Stimulated activated naive CD8-positive, alpha-beta T cell treated with anti-CD3 and anti-CD28 coated beads, Interleukin-15, amount 100 ng/mL, for 72 hours (primary cell): Measurements from ENCODE around the gene TLK2.
"Not testable (repeated sequence)": the region's sequence is repeated elsewhere in the genome, so short reads cannot be mapped to it uniquely, and the experiment has no call there.

Experiments used
- ATAC-seq: fragments of 150-1000 bp; cut with Tn5 transposase; 2 replicates; pipeline ENCODE4 v1.10.0; 2021; ENCODE audit warnings: mild to moderate bottlenecking, moderate library complexity
- DNase-seq, 2 donors: peaks; one replicate each; pipeline ENCODE4 v3.0.0; 2021 to 2022
- H3K27ac Mint-ChIP-seq, 2 donors: one replicate each; pipeline ENCODE4 v1.8.0; 2022; ENCODE audit warnings: mild to moderate bottlenecking in 2 of 2, mixed read lengths in 2 of 2, moderate library complexity in 2 of 2
- H3K27me3 Mint-ChIP-seq: one replicate; pipeline ENCODE4 v1.8.0; 2022; ENCODE audit warnings: mixed read lengths
- H3K4me1 Mint-ChIP-seq: one replicate; pipeline ENCODE4 v1.8.0; 2022; ENCODE audit warnings: mild to moderate bottlenecking, mixed read lengths
- H3K4me3 Mint-ChIP-seq, 2 donors: one replicate each; pipeline ENCODE4 v1.8.0; 2022; ENCODE audit warnings: mild to moderate bottlenecking in 2 of 2, mixed read lengths in 2 of 2, moderate library complexity in 1 of 2
- H3K9me3 Mint-ChIP-seq, 2 donors: one replicate each; pipeline ENCODE4 v1.8.0; 2022; ENCODE audit warnings: mixed read lengths in 2 of 2

TLK2 gene

DNA sequence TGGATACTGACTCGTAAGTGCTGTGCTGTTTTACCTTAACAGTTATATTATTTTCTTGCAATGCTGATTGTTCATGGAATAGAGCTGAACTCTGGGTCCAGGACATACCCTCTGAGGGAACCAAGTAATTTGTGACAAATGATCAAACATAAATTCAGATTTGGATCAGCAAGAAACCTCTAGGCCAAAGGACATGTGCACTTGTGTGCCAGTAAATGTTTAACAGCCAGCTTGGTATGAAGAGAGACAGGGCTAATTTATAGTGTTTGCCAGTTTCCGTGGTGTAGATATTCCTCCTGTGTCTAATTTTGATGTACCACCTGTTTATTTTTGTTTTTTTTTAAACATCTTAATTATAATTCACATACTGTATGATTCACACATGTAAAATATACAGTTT, 118.0 kb downstream of the TLK2 start:
- Mint-ChIP-seq H3K9me3 (no peaks in the 10 kb centered on the region), H3K27me3 (no peaks in the 10 kb centered on the region), H3K27ac (no peak overlapping the region), H3K4me3 (no peak overlapping the region), H3K4me1 (peaks cover 7% of the 10 kb centered on the region)
- DNase-seq, result no peak
- ATAC-seq, result no peak

DNA sequence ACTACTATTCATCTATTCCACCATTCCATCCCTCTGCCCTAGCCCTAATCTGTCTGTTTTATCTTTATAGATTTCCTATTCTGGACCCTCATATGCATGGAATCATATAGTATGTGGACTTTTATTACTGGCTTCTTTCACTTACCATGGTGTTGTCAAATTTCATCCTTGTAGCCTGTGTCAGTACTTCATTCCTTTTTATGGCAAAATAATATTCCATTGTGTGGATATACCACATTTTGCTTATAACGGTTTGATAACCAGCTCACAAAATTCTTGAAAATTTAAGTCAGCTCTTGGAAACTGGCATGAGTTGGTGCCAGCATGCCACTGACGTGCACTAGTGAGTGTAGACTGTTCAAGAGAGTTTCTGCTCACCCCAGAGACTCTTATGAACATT, 118.5 kb downstream of the TLK2 start:
- Mint-ChIP-seq H3K27ac (no peak overlapping the region), H3K9me3 (no peaks in the 10 kb centered on the region), H3K4me3 (no peak overlapping the region), H3K27me3 (no peaks in the 10 kb centered on the region), H3K4me1 (peaks cover 9% of the 10 kb centered on the region)
- no peak for ATAC-seq
- DNase-seq, result no peak

DNA sequence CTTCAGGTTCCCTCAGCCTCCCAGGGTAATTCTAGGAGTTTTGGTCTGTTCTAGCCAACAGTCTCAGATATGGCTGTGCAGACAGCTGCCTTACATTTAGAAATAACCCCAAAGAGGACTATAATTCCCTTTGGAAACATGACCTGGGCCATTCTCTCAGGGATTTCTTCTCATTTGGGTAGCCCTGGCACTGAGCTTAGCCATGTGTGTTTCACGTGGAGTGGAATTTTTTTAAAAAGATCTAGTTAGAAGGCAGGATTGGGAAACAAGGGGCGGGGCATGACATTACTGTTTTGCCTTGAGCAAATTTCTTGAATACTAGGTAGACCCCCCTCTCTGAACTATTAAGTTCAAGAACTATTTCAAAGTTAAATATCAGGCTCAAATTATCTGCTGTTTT, 119.3 kb downstream of the TLK2 start:
- ATAC-seq, result no peak
- H3K27ac Mint-ChIP-seq, result no peak overlapping the region
- no peaks in the 10 kb centered on the region for H3K9me3 Mint-ChIP-seq
- H3K4me3 Mint-ChIP-seq, result no peak overlapping the region
- H3K27me3 Mint-ChIP-seq, result no peaks in the 10 kb centered on the region
- DNase-seq, result no peak
- peaks cover 9% of the 10 kb centered on the region for H3K4me1 Mint-ChIP-seq

DNA sequence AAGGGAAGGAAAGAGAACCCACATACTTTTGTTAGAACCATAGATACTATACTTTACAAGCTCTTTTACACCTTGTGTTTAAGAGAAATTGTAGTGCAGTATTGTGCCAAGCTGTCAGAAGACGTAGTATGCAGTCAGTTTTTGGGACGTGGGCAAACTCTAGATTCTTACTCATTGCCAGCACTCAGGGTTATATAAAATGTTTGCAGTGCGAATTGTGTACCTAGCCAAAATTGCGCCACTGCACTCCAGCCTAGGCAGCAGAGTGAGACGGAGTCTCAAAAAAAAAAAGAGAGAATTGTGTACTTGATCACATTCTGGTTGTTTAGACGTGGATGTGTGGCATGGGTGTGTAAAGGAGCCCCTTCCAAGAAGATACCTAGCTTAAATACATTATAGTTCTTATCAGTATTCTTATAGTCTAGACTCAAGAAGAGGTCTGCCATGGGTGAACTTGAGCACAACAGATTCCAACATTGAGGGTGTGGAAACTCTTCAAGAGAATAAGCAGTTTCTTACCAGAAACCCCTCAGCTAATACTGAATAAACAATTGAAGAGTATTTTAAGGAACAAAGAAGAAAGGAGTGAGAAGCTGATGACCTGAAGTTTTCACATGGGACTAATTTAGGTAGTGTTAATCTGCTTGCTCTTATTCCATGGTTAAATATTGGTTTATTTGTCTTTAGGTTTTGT, 121.5 kb downstream of the TLK2 start:
- no peak for ATAC-seq
- no peak overlapping the region for H3K27ac Mint-ChIP-seq
- H3K4me1 Mint-ChIP-seq, result peaks cover 9% of the 10 kb centered on the region
- no peaks in the 10 kb centered on the region for H3K27me3 Mint-ChIP-seq
- no peak for DNase-seq
- no peak overlapping the region for H3K4me3 Mint-ChIP-seq
- H3K9me3 Mint-ChIP-seq, result no peaks in the 10 kb centered on the region

DNA sequence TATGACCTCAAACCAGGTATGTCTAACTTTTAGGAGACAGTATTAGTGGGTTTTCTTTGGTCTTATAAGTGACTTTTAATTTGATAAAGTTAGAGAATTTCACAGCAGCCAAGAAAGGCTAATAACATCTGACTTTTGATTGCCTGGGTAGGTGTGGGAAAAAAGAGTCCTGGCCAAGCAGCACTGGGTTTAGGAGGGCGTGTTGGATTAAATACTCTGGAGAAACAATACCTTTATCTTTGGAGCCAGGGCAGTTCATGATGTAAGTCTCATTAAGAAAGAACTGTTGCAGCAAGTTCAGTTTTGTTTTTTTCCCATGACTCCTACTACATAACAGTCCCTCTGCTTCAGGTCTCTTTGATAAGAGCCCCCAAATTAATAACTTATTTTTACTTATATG, 122.2 kb downstream of the TLK2 start:
- no peak for ATAC-seq
- DNase-seq, result no peak
- H3K27ac Mint-ChIP-seq, result no peak overlapping the region

DNA sequence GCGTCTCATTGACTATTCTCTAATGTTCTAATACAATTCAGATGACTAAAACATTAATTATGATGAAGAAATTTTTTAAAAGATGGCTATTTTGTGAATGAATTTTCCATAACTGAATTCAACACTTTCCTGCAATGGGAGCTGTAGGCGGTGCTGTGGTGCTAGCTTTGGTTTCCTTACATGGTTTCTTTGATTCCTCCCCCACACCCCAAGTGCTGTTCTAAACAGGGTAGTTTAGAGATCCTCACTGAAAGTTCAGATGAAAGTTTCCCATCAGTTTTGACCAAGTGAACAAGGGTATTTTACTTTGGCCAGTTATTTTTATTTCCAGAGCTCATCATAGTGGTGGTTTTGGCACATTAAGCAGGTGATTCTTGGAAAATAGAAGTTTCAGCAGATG, 122.8 kb downstream of the TLK2 start:
- Mint-ChIP-seq H3K9me3 (no peaks in the 10 kb centered on the region), H3K27ac (no peak overlapping the region), H3K27me3 (no peaks in the 10 kb centered on the region), H3K4me1 (peaks cover 9% of the 10 kb centered on the region), H3K4me3 (no peak overlapping the region)
- DNase-seq (no peak), ATAC-seq (no peak)

More for the DNA sequence above, 122.2 kb downstream of the TLK2 start:
- Mint-ChIP-seq H3K27me3 (no peaks in the 10 kb centered on the region), H3K4me3 (no peak overlapping the region), H3K9me3 (no peaks in the 10 kb centered on the region), H3K4me1 (peaks cover 9% of the 10 kb centered on the region)

DNA sequence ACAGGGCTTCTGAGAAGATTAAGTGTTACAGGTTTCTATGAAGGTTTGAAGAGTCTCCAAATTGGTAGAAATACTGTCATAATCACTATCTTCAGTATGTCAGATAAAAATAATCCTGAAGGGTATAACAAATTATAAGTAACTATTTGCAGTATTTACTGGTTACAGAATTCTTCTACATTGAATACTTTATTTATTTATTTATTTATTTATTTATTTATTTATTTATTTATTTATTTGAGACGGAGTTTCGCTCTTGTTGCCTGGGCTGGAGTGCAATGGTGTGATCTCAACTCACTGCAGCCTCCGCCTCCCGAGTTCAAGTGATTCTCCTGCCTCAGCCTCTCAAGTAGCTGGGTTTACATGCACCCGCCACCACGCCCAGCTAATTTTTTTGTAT, 125.2 kb downstream of the TLK2 start:
- H3K4me1 Mint-ChIP-seq, H3K27me3 Mint-ChIP-seq, H3K27ac Mint-ChIP-seq, H3K9me3 Mint-ChIP-seq, ATAC-seq, H3K4me3 Mint-ChIP-seq, DNase-seq: not testable (repeated sequence)

DNA sequence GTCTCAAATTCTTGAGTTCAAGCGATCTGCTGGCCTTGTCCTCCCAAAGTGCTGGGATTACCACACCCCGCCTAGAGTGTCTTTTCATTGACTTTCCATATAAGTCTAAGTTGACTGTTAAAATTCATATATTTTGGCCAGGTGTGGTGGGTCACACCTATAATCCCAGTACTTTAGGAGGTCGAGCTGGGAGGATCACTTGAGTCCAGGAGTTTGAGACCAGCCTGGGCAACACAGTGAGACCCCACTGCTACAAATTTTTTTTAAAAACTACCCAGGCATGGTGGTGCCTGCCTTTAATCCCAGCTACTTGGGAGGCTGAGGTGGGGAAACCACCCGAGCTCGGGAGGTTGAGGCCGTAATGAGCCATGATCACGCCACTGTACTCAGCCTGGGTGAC, 127.0 kb downstream of the TLK2 start:
- no peak for ATAC-seq
- H3K27ac Mint-ChIP-seq, result no peak overlapping the region
- H3K27me3 Mint-ChIP-seq, result no peaks in the 10 kb centered on the region
- H3K4me1 Mint-ChIP-seq, result peaks cover 11% of the 10 kb centered on the region
- DNase-seq, result no peak
- H3K9me3 Mint-ChIP-seq, result no peaks in the 10 kb centered on the region
- H3K4me3 Mint-ChIP-seq, result no peak overlapping the region

DNA sequence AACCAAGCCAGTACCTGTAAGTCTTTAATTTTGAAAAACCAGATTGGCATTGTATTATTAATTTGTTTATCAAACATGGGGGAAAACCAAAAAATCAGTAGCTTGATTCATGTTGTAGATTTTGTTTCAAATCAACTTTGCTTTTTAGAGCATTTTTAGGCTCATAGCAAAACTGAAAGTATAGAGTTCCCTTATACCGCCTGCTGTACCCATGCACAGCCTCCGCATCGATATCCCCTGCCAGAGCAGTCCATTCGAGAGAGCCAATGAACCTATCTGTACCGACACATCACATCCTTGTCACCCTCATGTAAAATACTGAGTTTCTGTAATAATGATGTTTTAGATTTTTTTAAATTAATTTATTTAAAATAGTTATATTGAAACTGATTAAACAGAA, 132.7 kb downstream of the TLK2 start:
- DNase-seq, result no peak
- H3K9me3 Mint-ChIP-seq, result no peaks in the 10 kb centered on the region
- H3K27me3 Mint-ChIP-seq, result no peaks in the 10 kb centered on the region
- H3K4me3 Mint-ChIP-seq, result no peak overlapping the region
- peaks cover 11% of the 10 kb centered on the region for H3K4me1 Mint-ChIP-seq
- no peak for ATAC-seq
- no peak overlapping the region for H3K27ac Mint-ChIP-seq

DNA sequence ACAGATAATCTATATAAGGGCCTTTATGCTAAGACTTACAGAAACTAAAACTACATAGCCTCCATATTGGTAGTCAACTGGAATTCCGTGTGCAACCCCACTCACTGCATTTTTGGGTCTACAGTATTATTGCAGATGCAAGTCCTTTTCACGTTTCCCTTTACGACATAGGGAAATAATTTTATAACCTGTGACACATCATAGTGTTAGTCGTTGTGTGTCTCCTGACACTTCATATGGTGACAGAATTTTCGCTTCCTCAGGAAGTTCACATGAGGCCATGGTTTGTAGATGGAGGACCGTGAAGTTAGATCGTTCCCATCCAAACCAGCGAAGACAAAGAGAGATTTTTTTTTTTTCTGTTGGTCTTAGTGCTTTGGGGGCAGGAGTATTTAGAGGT, 133.1 kb downstream of the TLK2 start:
- no peaks in the 10 kb centered on the region for H3K9me3 Mint-ChIP-seq
- no peak overlapping the region for H3K4me3 Mint-ChIP-seq
- no peak overlapping the region for H3K27ac Mint-ChIP-seq
- H3K27me3 Mint-ChIP-seq, result no peaks in the 10 kb centered on the region
- ATAC-seq, result no peak
- H3K4me1 Mint-ChIP-seq, result peaks cover 11% of the 10 kb centered on the region
- no peak for DNase-seq

DNA sequence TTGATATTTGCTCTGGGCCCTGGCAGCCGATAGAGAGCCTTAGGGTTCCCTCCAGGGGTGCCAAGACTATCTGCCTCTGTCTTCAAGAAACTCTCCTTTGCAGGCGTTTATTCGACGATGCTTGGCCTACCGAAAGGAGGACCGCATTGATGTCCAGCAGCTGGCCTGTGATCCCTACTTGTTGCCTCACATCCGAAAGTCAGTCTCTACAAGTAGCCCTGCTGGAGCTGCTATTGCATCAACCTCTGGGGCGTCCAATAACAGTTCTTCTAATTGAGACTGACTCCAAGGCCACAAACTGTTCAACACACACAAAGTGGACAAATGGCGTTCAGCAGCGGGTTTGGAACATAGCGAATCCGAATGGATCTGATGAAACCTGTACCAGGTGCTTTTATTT, 133.7 kb downstream of the TLK2 start:
- not testable (repeated sequence) for H3K27ac Mint-ChIP-seq, DNase-seq, H3K27me3 Mint-ChIP-seq, H3K9me3 Mint-ChIP-seq, H3K4me3 Mint-ChIP-seq, ATAC-seq
- peaks cover 11% of the 10 kb centered on the region for H3K4me1 Mint-ChIP-seq

DNA sequence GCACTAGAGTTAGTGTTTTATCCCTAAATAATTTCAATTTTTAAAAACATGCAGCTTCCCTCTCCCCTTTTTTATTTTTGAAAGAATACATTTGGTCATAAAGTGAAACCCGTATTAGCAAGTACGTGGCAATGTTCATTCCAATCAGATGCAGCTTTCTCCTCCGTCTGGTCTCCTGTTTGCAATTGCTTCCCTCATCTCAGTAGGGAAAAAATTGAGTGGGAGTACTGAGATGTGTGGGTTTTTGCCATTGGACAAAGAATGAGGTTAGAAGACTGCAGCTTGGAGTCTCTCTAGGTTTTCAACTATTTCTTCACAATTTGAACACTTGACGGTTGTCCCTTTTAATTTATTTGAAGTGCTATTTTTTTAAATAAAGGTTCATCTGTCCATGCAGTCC, 134.5 kb downstream of the TLK2 start:
- ATAC-seq, H3K4me3 Mint-ChIP-seq, DNase-seq, H3K27me3 Mint-ChIP-seq, H3K27ac Mint-ChIP-seq, H3K9me3 Mint-ChIP-seq: not testable (repeated sequence)
- H3K4me1 Mint-ChIP-seq, result peaks cover 11% of the 10 kb centered on the region

DNA sequence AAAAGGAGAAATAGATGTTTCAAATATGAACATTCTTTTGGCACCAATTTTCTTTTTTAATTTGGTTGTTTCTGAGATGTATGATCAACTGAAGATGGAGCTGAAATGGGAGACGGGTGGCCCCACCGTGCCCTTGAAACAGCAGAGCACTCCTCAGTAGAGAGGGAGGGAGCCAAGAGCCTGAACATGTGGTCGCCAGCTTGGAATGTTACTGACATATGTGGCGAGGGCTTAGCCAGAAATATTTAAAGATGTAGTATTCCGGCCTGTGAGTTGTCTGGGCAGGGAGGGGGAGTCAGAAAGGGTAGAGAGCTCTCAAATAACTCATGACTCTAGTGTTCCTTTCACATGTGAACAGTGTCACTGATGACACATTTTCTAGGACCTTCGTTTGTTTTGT, 135.5 kb downstream of the TLK2 start:
- no peaks in the 10 kb centered on the region for H3K27me3 Mint-ChIP-seq
- ATAC-seq, result no peak
- H3K27ac Mint-ChIP-seq, result peak overlapping the region in 1 of 2 donors; percentile 55
- H3K9me3 Mint-ChIP-seq, result no peaks in the 10 kb centered on the region
- peaks cover 11% of the 10 kb centered on the region for H3K4me1 Mint-ChIP-seq
- no peak for DNase-seq
- no peak overlapping the region for H3K4me3 Mint-ChIP-seq

DNA sequence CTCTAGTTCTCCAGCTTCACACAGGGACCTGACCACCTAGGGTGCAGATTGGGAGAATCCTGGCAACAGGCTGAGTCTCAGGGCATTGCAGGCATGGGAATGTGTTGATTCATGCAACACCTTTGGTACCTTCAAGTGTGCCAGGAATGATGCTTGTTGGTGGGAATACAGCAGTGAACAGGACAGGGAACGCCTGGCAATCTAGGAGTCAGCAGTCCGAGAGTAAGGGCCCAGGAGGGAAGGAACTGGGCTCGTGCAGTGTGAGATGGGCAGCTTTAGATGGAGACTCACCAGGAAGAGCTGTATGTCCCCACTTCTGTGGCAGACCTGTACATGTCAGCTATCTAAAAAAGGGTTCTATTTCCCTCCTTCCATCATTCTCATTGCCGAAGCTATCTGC, 136.9 kb downstream of the TLK2 start:
- H3K27ac Mint-ChIP-seq, result peak overlapping the region in 1 of 2 donors; percentile 12
- ATAC-seq (no peak), DNase-seq (no peak)
- peaks cover 9% of the 10 kb centered on the region for H3K4me1 Mint-ChIP-seq
- no peak overlapping the region for H3K4me3 Mint-ChIP-seq
- H3K9me3 Mint-ChIP-seq, result no peaks in the 10 kb centered on the region
- no peaks in the 10 kb centered on the region for H3K27me3 Mint-ChIP-seq

DNA sequence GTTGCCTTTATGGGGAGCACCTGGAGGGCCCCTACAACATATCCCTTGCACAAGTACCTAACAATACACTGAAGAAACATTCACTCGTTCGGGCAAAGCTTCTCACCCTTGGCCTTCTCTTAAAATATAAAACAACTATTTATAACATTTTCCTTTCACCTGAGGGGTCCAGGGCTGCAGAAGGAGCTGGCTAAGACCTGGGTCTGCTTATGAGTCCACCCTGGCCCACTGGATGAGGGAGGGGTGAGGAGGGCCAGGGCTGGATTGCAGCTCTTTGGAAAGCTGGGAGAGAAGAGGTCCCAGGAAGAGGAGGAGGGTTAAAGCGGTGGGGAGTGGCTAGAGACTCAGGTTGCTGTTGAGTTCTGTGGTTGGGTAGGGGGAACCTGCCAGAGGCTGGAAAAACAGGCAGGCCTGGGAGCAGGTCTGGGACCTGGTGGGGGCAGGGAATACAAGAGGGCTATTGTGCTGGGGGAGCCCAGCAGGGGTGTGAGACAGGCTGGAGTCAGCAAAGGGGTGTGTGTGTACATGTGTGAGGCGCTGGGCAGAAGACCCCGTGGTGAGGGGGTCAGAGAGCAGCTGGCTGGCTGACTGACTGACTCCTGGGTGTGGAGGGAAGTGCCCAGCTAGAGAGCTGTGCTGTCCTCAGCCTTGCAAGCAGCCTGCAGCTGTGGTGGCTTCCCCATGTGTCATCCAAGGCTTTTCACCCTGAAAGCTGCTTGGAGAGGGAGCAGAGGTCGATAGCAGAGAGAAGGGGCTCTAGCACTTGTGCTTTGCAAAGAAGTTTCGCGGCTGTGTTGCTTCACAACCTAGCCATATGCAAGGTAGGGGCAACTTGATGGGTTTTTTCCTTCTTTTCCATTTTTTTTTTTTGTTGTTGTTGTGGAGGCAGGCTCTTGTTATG, 138.6 kb downstream of the TLK2 start:
- Mint-ChIP-seq H3K4me1 (no peaks in the 10 kb centered on the region), H3K27me3 (no peaks in the 10 kb centered on the region), H3K27ac (peak overlapping the region; percentile 6 to 88), H3K9me3 (no peaks in the 10 kb centered on the region), H3K4me3 (no peak overlapping the region)
- ATAC-seq, result peak; percentile 31
- no peak for DNase-seq

DNA sequence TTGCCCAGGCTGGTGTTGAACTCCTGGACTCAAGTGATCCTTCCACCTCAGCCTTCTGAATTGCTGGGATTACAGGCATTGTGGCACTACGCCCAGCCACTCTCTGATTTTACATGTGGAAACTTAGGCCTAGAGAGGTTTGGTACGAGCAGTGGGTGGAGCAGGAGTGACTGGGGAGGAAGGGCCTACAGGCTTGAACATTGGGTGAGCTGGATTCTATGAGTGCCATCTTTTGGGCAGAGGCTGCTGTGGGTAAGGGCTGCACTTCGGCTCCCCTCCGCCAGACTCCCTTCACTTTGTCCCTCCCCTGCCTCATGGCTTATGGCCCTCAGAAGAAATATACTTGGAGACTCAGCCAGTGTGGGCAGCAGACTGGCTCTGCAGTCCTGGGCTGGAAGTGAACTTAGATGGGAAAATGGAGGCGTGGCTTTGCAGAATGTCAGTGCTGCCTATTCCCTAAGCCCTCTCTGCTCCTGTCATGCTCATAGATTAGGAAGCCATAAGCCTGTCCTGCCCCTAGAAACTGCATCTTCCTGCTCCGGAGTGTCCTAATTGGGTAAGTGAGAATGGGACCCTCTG, 139.4 kb downstream of the TLK2 start:
- Mint-ChIP-seq H3K9me3 (no peaks in the 10 kb centered on the region), H3K4me1 (no peaks in the 10 kb centered on the region), H3K4me3 (no peak overlapping the region), H3K27ac (no peak overlapping the region), H3K27me3 (no peaks in the 10 kb centered on the region)
- no peak for ATAC-seq
- DNase-seq, result no peak
